GM18861 (cell line): ENCODE results near the gene CSRP1.
"Not testable (repeated sequence)": the region's sequence is repeated elsewhere in the genome, so short reads cannot be mapped to it uniquely, and the experiment has no call there.

Experiments used
- ATAC-seq: cut with Tn5 transposase; IDR thresholded peaks from one replicate; pipeline ENCODE4 v1.9.1; 2021; ENCODE audit not compliant: unreplicated experiment

Gene CSRP1

DNA sequence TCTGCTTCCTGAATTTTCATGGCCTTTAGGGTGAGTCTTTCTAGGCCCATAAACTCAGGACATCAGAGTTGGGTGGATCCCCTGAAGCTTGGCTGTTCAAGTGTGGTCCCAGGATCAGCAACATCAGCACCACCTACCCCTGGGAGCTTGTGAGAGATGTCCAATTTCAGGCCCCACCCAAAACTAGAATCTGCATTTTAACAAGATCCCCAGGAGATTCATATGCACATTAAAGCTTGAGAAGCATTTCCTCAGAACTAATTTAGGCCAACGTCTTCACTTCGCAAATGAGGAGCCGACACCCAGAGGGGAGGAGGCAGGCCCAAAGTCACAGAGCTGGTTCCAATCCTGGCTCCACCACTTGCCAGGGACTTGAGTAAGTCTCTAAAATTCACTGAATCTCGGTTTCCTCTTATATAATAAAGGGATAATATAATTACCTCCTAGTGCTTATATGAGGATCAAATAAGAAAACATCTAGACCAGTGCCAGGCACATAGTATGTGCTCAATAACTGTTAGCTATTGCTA is 27.7 kb downstream of the CSRP1 start:
- no peak for ATAC-seq

- ATAC-seq = not testable (repeated sequence)
Measured at GRCh38 chr1:201478666-201479065, 28.3 kb downstream of the CSRP1 start.

GRCh38 chr1:201476670-201477344 is 30.1 kb downstream of the CSRP1 start:
- ATAC-seq = no peak

GRCh38 chr1:201475915-201476669 is 30.8 kb downstream of the CSRP1 start:
- no peak for ATAC-seq

GRCh38 chr1:201475130-201475529 is 31.8 kb downstream of the CSRP1 start:
- ATAC-seq = no peak

DNA sequence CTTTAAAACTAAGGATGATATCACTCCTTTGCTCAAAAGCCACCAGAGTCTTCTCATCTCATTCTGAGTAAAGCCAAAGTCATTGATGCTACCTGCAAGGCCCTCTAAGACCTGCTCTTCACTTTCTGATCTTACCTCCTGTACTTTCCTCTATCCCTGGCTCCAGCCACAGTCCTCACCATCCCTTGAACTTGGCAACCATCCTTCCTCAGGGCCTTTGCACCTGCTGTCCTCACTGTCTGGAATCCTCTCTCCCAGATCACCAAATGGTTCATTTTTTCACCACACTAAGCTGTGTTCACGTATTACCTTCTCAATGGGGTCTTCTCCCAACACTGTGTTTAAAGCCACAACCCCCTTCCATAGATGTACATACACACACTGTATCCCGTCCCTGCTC is 33.6 kb downstream of the CSRP1 start:
- ATAC-seq = no peak

DNA sequence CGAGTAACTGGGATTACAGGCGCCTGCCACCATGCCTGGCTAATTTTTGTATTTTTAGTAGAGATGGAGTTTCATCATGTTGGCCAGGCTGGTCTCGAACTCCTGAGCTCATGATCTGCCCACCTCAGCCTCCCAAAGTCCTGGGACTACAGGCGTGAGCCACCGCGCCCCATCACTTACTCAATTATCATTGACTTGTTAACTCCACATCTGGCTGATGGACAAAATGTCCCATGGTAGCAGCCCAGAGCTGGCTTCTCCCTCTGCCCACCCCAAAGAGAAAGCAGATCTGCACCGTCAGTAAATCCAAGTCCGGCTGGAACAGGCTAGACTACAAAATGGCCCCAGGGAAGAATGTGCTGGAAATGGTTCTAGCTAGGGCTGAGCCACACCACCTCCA is 34.6 kb downstream of the CSRP1 start:
- ATAC-seq = not testable (repeated sequence)

DNA sequence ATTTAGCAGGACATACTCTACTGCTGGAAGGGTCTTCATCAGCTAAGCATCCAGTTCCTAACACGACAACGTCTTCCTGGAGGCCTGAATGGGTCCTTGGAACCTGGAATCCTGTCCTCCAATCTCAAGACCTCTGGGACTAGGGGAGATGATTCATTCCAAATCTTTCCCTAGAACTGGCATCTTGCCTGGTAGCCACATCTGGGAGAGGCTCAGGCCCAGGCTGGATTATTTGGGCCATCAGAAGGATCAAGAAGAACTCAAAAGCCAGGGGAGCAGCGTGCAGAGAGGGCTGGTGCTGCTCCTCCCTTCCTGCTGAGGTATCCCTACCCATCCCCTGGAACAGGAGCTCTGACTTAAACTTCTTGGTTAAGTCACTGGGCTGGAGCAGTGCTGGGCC is 35.2 kb downstream of the CSRP1 start:
- ATAC-seq = no peak

GRCh38 chr1:201470581-201470980 is 36.3 kb downstream of the CSRP1 start:
- no peak for ATAC-seq

DNA sequence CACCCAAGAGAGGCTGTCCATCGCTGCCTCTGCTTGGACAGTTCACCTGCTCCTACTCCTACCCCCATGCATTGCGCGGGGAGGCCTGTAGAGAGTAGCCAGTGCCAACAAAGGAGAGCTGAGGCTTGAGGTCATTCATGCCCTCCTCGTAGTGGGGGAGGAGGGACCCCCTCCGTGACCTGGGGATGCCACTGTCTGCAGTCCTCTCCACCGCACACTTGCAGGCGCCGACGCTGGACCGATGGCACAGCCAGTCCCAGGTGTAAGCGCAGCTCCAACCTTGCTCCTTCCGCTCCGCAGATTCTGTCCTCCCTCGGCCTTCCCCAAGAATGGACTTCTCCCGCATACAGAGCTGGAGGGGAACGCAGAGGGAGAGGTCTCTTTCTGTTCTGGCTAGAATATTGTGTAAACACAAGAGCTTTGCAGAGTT is 37.3 kb downstream of the CSRP1 start:
- no peak for ATAC-seq

DNA sequence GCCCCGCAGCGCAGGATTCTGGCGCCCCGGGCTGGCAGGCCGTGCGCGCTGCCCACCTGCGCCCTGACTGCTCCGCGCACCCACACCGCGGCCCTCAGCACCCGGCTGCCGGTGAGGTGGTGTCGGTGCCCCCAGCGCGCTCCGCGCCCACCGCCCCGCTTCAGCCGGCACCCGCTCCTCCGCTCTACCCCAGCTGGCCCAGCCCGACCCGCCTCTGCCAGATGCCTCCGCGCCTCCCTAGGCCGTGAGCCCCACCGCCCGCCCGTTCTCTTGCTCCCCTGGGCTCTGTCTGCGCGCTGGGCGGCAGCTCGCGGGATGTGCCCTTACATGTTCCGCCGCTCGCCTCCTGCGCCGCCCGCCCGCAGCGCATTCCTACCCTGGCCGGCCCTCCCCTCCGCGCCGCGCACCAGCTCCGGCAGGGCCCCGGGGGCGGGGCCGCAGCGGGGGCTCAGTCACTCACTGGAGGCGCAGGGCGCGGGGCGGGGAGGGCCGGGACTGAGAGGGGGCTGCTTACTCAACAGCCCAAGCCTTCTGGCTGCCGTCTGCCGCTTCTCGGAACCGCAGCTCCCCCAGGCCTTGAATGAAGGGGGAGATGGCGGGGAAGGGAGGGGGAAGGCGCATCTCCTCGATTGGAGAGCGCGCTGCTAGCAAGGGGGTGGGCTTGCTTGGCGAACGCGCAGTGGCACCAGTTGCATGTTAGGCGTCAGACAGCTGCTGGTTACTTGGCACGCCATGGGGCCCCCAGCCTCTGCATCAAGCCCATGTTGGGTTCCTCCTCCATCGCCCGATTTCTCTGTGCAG is 37.9 kb downstream of the CSRP1 start, which contains the start of gene PHLDA3:
Gene PHLDA3, minus strand, starts transcription at position 345 of the 801 bp plus-strand sequence. CDS start 402 bp downstream, outside the sequence.
- ATAC-seq = peak; percentile 61

DNA sequence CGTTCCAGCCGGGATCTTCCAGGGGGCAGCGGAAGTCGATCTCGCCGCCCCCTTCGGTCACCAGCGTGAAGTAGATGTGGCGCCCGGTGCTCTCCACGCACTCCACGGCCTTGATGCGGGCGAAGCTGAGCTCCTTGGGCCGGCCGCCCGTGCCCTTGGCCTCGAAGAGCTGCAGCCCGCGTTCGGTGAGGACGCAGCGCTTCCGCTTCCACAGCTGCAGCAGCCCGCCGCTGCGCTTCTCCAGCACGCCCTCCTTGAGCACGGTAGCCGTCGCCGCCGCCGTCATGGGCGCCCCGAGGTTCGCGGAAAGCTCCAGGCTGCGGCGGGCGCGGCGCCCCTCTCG is 38.5 kb downstream of the CSRP1 start:
- ATAC-seq = peak; percentile 36

- ATAC-seq = no peak
Measured at GRCh38 chr1:201466492-201466891, 40.4 kb downstream of the CSRP1 start.

DNA sequence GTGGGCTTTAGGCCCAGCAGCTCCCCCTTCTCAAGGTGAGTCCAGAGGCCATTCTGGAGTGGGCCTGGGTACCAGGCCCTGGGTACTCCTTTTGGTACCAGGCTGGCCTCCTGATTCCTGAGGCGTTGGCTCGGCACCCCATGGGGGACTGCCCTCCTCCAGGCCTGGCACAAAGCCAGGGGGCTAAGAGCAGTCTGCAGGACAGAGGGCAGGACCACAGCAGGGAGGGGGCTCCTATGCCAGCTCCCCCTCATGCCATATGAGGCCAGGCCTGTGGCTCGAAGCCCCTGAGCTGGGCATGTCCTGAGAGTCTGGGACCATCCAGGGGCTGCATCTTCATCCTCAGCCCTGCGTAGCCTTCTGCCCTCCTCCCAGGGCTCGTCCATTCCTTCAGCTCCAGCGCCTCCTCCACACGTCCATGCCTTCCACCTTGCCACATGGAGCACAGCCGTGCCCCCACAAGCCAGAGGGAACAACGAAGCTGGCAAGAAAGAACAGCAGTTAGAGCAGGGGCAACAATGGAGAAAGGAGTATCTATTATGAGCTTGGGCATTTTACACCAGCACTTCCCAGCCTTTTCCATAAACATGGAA is 41.1 kb downstream of the CSRP1 start:
- ATAC-seq = no peak

DNA sequence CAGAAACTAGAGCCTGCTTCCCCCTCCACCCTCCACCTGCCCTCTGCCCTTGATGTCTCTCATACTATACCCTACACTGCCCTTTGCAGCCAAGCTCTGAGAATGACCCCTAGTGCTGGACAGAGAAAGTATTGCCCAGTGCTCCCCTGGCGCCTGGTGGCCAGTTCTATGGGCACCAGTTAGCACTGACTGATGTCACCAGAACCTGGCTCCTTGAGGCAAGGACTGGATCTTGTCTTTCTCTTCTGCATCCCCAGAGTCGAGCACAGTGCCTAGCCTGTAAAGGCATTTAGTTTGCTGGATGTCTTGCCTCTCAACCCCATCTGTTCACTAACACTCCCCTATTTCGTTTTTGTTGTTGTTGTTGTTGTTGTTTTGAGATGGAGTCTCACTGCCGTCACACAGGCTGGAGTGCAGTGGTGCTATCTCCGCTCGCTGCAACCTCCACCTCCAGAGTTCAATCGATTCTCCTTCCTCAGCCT is 43.8 kb downstream of the CSRP1 start:
- no peak for ATAC-seq

GRCh38 chr1:201461645-201462441 is 45.1 kb downstream of the CSRP1 start:
- no peak for ATAC-seq

GRCh38 chr1:201460814-201461644 is 45.9 kb downstream of the CSRP1 start:
- ATAC-seq = no peak

DNA sequence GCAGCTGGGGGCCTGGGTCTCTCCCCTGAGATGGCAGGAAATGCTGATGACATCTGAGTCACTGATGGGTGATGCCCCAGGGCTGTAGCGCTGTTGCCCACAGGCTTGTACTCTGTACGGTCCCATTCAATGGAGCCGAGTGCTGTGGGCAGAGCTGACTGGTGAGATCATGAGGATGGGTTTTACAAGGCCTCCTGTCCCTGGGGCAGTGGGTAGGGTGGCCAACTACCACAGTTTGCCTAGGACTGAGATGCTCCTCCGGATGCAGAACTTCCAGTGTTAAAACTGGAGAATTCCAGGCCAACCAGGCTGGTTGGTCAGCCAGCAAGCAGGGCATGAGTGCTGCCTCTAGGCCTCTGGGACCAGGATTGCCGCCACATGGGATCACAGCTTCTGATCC is 47.1 kb downstream of the CSRP1 start:
- ATAC-seq = no peak

- ATAC-seq = no peak
Measured at GRCh38 chr1:201459052-201459451, 47.9 kb downstream of the CSRP1 start.
